GM18868 (cell line): ENCODE data around the gene PLEKHJ1.

ENCODE experiments used
- ATAC-seq: cut with Tn5 transposase; IDR thresholded peaks from one replicate; pipeline ENCODE4 v1.9.1; 2021; ENCODE audit warnings: mild to moderate bottlenecking, moderate library complexity; ENCODE audit not compliant: unreplicated experiment

Gene PLEKHJ1

GRCh38 chr19:2237051-2237868, 1.1 kb upstream of the PLEKHJ1 start:
- ATAC-seq, result no peak

DNA sequence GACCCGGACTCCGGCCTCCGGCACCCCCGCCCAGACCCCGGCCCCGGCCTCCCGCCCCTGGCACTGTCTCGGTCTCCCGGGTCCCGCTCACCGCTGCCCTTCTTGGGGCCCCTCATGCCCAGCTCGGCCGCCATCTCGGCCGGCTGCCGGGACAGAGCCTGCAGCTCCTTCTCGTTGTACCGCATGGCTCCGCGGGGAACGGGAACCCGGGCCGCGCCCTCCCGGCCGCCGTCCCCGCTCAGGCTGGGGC, 140 bp downstream of the PLEKHJ1 start:
- ATAC-seq, result peak; percentile 3

GRCh38 chr19:2235381-2236063, 607 bp downstream of the PLEKHJ1 start:
- peak; percentile 5 for ATAC-seq

DNA sequence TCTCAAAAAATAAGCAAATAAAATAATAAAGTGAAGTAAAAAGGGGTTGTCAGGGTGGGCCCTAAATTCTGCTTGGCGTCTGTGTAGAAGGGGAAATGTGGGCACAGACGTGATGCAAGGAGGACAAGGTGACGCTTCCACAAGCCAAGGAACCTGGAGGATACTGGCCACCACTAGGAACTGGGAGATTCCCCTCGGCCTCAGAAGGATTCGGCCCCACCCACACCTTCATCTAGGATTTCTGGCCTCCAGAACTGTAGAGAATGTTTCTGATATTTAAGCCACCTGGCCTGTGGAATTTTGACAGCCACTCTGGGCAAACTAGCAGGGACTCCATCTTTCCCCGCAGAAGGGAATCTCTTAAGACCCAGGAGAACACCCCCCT, 1.1 kb downstream of the PLEKHJ1 start:
- no peak for ATAC-seq

DNA sequence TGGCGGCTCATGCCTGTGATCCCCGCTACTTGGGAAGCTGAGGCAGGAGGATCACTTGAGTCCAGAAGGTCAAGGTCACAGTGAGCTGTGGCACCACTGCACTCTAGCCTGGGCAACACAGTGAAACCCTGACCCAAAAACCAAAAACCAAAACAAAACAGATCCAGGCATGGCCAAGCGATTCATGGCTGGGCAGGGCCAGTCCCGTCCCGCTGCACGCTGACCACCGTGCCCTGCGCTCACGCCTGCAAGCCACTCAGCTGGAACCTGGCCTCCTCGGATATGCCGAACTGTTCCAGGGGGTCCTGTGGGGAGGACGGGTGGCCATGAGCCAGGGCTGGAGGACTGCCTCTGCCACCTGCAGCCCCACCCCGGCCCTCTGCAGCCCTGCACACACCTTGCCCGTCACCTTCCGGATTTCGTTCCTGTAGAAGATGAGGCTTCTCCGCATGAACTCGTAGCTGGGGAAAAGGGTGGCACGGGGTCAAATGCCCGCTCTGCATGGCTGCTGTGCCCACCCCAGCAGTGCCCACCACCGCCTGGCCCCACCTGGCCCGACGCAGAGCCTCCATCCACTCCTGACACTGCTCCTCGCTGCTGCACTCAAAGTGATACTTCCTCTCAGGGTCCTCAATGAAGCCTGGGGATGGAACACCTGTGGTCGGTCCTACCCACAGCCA, 2.4 kb downstream of the PLEKHJ1 start:
- ATAC-seq, result no peak

DNA sequence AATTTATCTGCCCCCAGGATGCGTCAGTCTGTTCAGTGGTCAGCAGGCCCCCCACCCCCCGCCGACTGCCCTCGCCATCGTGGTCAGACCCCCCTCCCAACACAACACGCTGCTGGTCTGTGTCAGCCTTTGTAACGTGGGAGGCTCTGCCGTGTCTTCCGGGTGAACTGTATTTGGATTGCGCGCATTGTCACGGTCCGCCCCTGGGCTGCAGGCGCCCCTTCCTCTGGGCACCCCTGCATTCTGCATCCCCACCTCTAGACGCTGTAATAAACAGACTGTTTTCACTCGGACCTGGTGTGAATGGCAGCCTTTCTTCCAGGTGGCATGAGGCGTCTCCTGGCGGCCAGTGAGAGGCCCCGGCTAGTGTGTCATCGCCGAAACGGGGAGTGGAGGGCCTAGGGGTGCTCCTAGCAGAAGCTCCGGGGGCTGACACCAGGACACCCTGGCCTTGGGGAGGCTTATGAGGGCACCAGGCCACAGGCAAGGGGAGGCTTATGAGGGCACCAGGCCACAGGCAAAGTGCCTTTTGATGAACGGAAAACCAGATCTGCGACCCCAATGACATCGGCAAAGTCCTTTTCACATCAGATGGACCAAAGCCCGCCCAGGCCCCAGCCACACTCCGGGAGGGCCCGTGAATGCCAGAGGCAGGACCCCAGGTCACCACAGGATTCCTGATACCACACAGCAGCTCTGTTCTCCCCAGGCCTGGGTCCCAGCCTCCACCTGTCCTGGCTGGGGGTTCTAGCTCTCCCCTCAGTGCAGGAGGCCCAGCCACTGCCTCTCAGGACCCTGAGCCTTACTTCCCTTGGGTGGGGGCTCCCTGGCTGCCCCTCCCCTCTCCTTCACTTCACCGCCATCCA, 3.6 kb downstream of the PLEKHJ1 start:
- ATAC-seq, result no peak

- ATAC-seq, result no peak
Observed at GRCh38 chr19:2231621-2232221, 4.4 kb downstream of the PLEKHJ1 start.

DNA sequence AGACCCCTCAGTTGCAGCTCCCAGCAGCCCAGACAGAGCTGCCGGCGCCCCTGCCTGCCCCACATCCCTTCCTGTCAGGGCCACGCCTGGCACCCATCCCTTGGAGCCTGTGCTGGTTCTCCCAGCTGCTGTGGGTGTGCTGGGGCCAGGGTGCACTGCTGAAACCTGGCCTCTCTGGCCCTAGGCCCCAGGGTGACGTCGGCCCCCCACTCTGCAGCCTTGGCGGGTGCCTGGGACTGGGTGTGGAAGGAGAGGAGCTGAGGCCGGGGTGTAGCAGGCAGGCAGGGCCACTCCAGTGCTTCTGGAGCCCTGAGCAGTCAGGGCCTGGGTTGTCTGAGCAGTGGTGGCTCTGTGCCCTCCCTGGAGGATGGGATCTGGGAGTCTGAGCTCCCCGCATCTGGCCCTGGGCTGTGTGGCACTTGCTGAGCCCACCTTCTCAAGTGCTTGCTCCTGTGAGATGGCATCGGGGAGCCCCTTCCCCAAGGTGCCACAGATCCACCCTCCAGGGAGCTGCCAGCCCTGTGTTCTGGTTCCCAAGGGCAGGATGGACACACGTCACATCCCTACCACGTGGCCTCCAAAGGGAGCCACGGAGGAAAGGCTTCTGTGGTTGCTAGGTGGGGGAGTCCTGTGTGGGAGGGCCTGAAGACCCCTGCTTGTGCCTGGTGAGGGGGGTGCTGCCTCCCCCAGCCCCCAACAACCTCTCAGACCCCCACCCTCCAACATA, 5.2 kb downstream of the PLEKHJ1 start:
- no peak for ATAC-seq

- no peak for ATAC-seq
Observed at GRCh38 chr19:2230033-2230531, 6.0 kb downstream of the PLEKHJ1 start.

DNA sequence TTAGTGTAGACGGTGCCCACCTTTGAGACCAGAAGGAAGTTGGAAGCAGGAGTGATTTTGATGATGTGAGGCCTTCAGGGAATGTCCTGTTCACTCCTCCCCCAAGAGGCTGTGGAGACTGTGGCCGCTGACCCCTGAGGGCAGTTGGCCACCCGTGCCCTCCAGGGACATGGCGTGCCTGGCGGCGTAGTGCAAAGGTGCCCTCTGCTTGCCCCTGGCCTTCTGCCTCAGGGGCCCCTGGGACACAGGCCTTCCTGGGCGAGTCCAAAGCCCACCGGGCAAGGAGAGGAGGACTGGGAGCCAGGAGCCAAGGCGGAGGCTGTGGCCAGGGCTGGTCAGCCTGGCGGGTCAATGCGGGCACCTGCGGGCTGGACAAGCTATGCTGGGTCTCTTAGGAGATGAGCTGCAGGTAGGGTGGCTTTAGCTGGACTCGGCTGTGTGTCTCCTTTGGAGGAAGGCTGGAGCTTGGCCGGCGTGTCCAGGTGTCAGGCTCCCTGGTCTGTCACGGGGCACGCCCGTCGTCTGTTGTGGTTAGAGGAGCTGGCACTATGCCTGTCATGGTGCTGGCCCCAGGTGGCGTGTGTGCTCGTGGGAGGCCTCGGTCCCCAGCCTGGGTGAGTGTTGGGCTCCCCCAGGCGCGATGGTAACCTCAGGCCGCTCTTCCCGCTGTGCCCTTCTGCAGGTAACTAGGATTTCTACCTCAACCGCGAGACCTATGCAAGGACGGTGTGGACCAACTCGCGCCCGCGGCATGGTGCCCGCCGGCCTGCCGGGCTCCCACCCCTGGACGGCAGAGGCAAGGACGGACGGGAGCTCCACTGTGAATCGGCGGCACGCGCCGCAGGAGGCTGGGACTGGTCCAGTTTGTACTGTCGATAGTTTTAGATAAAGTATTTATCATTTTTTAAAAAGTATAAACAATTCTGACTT, 6.8 kb downstream of the PLEKHJ1 start:
- ATAC-seq, result no peak

DNA sequence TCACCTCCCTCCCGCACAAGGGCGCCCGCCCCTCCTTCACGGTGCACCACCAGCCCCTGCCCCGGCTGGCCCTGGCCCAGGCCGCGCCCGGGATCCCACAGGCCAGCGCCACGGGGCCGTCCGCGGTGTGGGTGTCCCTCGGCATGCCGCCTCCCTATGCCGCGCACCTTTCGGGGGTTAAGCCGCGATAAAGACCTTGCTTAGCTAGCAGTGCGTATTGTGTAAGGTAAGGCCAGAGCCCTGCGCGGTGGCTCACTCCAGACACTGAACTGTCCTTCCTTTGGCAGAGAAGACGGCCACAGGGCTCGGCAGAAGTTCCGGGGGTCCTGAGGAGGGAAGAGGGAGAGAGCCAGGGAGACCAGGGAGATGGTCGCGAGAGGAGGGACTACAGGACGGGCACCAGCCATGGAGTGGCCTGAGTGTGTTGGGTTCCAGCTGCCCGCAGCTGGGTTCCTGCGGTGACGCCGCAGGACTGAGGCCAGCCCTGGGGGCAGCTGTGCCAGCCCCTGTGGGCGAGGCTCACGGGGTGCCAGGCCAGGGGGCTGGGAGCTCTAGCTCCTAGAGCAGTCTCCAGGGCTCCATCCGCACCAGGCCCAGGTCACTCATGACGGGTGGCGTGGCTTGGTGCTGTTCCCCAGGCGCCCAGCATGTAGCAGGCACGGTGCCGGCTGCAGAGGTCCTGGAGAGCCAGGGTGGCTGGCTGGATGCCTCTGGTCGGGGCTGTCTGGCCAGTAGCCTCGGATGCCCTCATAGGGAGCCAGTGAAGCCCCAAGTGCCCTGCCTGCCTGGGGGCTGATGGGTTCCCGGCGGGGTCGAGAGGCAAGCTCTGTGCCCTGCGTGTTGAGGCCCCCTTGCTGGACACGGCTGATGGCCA, 7.7 kb downstream of the PLEKHJ1 start:
- ATAC-seq, result no peak

- no peak for ATAC-seq
Observed at GRCh38 chr19:2227415-2228156, 8.5 kb downstream of the PLEKHJ1 start.

- no peak for ATAC-seq
Observed at GRCh38 chr19:2226840-2227360, 9.2 kb downstream of the PLEKHJ1 start.

DNA sequence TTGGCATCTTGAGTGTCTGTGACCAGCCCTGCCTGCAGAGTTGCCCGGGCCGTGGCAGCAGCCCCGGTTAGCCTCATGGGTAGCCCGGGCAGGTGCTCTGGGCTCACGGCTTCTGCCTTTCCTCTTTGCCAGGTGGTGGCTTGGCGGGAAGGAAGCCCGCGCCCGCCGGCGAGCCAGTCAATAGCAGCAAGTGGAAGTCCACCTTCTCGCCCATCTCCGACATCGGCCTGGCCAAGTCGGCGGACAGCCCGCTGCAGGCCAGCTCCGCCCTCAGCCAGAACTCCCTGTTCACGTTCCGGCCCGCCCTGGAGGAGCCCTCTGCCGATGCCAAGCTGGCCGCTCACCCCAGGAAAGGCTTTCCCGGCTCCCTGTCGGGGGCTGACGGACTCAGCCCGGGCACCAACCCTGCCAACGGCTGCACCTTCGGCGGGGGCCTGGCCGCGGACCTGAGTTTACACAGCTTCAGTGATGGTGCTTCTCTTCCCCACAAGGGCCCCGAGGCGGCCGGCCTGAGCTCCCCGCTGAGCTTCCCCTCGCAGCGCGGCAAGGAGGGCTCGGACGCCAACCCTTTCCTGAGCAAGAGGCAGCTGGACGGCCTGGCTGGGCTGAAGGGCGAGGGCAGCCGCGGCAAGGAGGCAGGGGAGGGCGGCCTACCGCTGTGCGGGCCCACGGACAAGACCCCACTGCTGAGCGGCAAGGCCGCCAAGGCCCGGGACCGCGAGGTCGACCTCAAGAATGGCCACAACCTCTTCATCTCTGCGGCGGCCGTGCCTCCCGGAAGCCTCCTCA, 9.9 kb downstream of the PLEKHJ1 start:
- no peak for ATAC-seq

DNA sequence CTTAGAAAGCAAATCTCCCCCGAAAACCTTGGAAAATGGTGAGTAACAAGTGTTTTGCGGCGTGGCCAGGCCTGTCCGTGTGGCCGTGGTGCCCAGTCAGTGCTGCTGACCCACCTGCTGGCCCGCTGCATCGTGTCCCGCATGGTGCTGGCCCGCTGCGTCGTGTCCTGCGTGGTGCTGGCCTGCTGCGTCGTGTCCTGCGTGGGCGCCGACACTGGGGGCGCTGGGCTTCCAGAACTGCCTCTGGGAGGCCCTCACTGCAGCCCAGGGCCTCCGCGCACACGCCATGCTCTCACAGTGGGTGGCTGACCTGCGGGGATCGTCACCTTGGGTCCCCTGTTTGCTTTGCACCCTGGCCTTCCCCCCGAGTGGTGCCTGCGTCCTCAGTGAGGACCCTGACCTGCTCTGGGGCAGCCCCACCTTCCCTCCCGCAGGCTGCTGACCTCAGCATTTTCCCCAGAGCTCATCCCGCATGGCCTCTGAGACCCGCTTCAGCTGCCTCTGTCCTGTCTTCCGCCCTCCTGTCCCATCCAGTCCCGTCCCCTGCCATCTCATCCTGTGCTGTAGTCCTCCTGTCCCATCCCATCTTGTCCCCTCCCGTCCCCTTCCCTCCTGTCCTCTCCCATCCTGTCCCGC, 10.6 kb downstream of the PLEKHJ1 start:
- no peak for ATAC-seq
